ENCODE data around the gene SRM.
A peak's percentile ranks its signal among the peaks of the same experiment; 100 is the strongest.
"Not testable (repeated sequence)": the region's sequence is repeated elsewhere in the genome, so short reads cannot be mapped to it uniquely, and the experiment has no call there.

SRM gene

GRCh38 chr1:11019971-11020370 is 39.8 kb downstream of the SRM start:
- DNase-seq (ENCODE audit: low read depth, low spot score), result no peak
- in situ Hi-C loops (cut with HindIII; ENCODE audit: low sequenced_read_pairs), result no loop called here
- TF ChIP-seq CTCF (IDR thresholded peaks at IDR 0.05; ENCODE audit: low read depth, low read length), result no peak
- H3K4me3 ChIP-seq (ENCODE audit: low read depth, low read length), result no peak overlapping the region

- in situ Hi-C loops (cut with HindIII; ENCODE audit: low sequenced_read_pairs); DNase-seq (ENCODE audit: low read depth, low spot score): not testable (repeated sequence)
These were observed 40.5 kb downstream of the SRM start for GRCh38 chr1:11019358-11019757.

DNA sequence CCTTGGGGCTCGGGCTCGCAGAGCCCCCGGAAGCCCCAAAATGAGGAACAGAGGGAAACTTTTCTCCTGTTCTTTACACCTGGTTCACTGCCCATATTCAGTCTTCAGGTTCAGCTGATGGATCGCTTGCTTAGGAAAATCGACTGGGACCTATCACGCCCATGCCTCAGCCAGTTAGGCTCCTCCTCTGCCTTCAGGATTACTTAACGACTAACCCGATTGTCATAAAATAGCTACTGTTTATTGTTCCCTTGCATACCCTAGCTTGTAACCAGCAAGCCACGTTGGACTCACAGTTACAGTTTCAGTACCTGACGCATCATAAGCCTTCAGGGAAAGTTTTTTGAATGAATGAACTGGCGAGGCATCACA is 46.7 kb downstream of the SRM start:
- in situ Hi-C loops (cut with HindIII; ENCODE audit: low sequenced_read_pairs), result no loop called here
- no peak for DNase-seq (ENCODE audit: low read depth, low spot score)
- TF ChIP-seq CTCF (IDR thresholded peaks at IDR 0.05; ENCODE audit: low read depth, low read length), result no peak
- H3K4me3 ChIP-seq (ENCODE audit: low read depth, low read length), result peak overlapping the region; percentile 89

More at GRCh38 chr1:11019358-11019757, 40.5 kb downstream of the SRM start:
- not testable (repeated sequence) for H3K4me3 ChIP-seq (ENCODE audit: low read depth, low read length)

GRCh38 chr1:11012260-11013159 is 47.3 kb downstream of the SRM start, which contains the start of gene TARDBP:
Gene TARDBP (plus strand): TSS chr1:11012654. CDS start chr1:11013728, 1,074 bp downstream.
- H3K4me3 ChIP-seq (ENCODE audit: low read depth, low read length), result peak within 1 kb of the TSS; percentile 89
- in situ Hi-C loops (cut with HindIII; ENCODE audit: low sequenced_read_pairs), result no loop called here
- no peak for TF ChIP-seq CTCF (IDR thresholded peaks at IDR 0.05; ENCODE audit: low read depth, low read length)
- DNase-seq (ENCODE audit: low read depth, low spot score), result peak; percentile 93

Data from astrocyte of the spinal cord (primary cell).